Endothelial cell of umbilical vein (primary cell): ENCODE measurements around the gene QRICH2.

Experiments used
- EZH2 ChIP-seq: IDR thresholded peaks from 2 replicates; pipeline ENCODE4 v1.6.1; 2012; ENCODE audit warnings: borderline replicate concordance, low read depth, mild to moderate bottlenecking, moderate library complexity, low read length, inconsistent platforms; ENCODE audit not compliant: severe bottlenecking
- POLR2A ChIP-seq: IDR thresholded peaks from 2 replicates; pipeline ENCODE4 v1.6.1; 2012; ENCODE audit warnings: low read depth, mild to moderate bottlenecking, control low read depth, low read length
- TF ChIP-seq, protein P1 (sequence below), 2 donors: IDR thresholded peaks; 1 replicate in 1 of 2; 2 replicates in 1 of 2; pipeline ENCODE4 v1.5.1; 2011; ENCODE audit warnings: low read length in 2 of 2, mild to moderate bottlenecking in 2 of 2, moderate library complexity in 2 of 2, control low read depth in 1 of 2, inconsistent platforms in 1 of 2, low read depth in 1 of 2; ENCODE audit not compliant: insufficient read depth in 1 of 2; ENCODE audit errors: extremely low read depth in 1 of 2
- TF ChIP-seq, protein P2 (sequence below): IDR thresholded peaks from 2 replicates; pipeline ENCODE4 v1.6.1; 2011; ENCODE audit not compliant: insufficient read depth, insufficient read length

DNA sequence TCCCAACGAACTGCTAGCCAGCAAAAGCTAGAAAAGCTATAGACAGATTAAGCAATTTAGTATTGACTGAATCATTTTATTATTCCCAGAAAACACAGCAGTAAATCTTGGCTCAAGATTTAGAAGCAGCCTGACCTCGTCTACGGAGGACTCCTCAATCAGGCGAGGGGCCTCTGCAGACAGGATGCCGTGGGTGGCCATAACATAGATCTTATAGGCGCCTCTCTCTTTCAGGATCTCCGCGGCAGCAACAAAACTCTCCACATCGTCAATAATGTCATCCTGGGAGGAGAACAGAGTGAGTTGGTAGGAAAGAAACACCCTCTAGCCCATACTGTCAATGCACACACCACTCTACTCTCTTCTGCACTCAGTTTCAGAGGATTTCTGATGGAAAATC is 4.7 kb upstream of the QRICH2 start:
- TF ChIP-seq, protein P1, sequence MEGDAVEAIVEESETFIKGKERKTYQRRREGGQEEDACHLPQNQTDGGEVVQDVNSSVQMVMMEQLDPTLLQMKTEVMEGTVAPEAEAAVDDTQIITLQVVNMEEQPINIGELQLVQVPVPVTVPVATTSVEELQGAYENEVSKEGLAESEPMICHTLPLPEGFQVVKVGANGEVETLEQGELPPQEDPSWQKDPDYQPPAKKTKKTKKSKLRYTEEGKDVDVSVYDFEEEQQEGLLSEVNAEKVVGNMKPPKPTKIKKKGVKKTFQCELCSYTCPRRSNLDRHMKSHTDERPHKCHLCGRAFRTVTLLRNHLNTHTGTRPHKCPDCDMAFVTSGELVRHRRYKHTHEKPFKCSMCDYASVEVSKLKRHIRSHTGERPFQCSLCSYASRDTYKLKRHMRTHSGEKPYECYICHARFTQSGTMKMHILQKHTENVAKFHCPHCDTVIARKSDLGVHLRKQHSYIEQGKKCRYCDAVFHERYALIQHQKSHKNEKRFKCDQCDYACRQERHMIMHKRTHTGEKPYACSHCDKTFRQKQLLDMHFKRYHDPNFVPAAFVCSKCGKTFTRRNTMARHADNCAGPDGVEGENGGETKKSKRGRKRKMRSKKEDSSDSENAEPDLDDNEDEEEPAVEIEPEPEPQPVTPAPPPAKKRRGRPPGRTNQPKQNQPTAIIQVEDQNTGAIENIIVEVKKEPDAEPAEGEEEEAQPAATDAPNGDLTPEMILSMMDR (IDR thresholded peaks at IDR 0.05; ENCODE audit: extremely low read depth in 1 of 2, insufficient read depth in 1 of 2, low read depth in 1 of 2, low read length in 2 of 2): no peak
- TF ChIP-seq POLR2A (no peak), EZH2 (no peak)
- TF ChIP-seq, protein P2, sequence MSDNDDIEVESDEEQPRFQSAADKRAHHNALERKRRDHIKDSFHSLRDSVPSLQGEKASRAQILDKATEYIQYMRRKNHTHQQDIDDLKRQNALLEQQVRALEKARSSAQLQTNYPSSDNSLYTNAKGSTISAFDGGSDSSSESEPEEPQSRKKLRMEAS: no peak
